Mononuclear cell (primary cell): ENCODE results near the gene SUSD1. TPM values are rescaled to one million over a fixed set of nuclear protein-coding genes. Genes with fewer than 3 reads are reported as not detected.

ENCODE experiments used
- H3K27me3 ChIP-seq: 2 replicates; pipeline ENCODE4 v1.6.0; 2011; ENCODE audit warnings: low read length, control low read depth; ENCODE audit not compliant: insufficient read depth
- H3K4me1 ChIP-seq: 2 replicates; pipeline ENCODE4 v1.5.1; 2011; ENCODE audit warnings: mild to moderate bottlenecking, low read length, control low read depth; ENCODE audit not compliant: insufficient read depth
- H3K4me3 ChIP-seq: 2 replicates; pipeline ENCODE4 v1.5.1; 2011; ENCODE audit warnings: mild to moderate bottlenecking, low read length, moderate library complexity
- H3K9me3 ChIP-seq: 2 replicates; pipeline ENCODE4 v1.5.1; 2011; ENCODE audit warnings: low read depth, mild to moderate bottlenecking, control low read depth, low read length
- total RNA-seq: library from RNA; depleted of rRNA; stranded (reverse); fragments of >200 nt; gene quantifications from one replicate; pipeline ENCODE4 v1.2.3, GENCODE V29; 2012

Gene SUSD1
- total RNA-seq, 1 donor: 28.5 TPM

DNA sequence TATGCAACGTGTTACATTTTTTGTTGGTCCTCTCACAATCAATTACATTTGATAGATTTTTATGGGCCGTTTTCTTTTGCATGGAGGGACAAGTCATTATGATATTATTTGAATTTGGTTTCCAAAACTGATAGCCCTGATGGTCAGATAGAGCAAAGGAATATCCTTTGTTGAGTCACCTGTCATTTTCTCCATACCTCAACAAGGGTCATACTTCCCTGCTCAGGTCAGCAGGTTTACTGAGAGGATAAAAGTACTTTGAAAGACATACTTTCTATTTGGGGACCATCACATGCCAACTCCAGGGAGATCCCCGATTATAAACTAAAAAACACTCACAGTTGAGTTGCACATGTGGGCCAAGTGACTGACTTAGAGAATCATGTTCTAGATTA is 132.9 kb downstream of the SUSD1 start:
- no peak overlapping the region for H3K4me3 ChIP-seq

DNA sequence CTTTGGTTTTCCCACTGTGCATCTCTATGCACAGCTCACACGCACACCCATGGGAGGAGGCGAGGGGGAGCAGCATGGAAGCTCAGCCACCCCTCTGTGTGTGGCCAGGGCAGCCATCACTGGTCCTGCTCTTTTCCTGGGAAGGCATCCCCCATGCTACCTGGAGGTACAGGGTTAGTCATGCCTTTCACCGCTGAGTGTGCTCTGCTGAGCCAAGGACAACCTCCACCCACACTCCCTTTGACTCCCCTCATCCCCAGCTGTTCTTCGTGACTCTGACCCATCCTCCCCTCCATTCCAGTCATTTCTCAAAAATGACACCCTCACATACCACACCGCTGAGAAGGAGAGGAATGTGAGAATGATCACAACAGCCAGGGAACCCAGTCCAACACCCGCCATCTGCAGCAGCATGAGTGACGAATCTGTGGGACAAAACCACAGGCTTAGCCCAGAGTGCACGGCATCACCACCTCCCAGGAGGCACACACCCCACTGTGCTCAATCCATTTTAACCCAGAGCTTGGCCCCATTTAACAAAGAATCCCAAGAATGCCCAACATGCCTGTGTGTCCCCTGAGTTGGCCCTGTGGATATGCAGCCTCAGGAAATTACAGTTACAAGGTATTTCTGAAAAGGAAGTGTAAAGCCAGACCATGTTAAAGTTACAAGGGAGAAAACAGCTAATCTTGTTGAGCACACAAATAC is 133.4 kb downstream of the SUSD1 start:
- Histone ChIP-seq H3K4me1 (peaks cover 29% of the 10 kb centered on the region), H3K27me3 (no peaks in the 10 kb centered on the region), H3K4me3 (no peak overlapping the region), H3K9me3 (no peaks in the 10 kb centered on the region)

More for the DNA sequence above, 132.9 kb downstream of the SUSD1 start:
- Histone ChIP-seq H3K4me1 (peaks cover 31% of the 10 kb centered on the region), H3K9me3 (no peaks in the 10 kb centered on the region), H3K27me3 (no peaks in the 10 kb centered on the region)

DNA sequence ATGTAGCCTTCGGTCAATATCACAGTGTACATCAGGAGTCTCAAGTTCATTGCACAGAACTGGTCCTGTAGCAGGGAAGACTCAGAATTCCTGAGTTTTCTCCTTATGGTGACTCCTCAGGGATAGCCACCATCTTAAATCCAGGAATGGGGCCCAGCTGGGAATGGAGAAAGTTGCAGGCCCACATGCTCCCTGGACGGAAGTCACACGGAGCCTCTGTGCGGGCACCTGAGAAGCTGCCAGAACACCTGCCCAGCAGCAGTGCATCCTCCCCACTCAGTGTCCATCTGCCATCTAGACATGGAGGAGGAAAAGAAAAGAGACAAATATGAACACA is 133.9 kb downstream of the SUSD1 start:
- H3K9me3 ChIP-seq: no peaks in the 10 kb centered on the region
- H3K4me1 ChIP-seq: peaks cover 35% of the 10 kb centered on the region
- no peaks in the 10 kb centered on the region for H3K27me3 ChIP-seq
- no peak overlapping the region for H3K4me3 ChIP-seq

DNA sequence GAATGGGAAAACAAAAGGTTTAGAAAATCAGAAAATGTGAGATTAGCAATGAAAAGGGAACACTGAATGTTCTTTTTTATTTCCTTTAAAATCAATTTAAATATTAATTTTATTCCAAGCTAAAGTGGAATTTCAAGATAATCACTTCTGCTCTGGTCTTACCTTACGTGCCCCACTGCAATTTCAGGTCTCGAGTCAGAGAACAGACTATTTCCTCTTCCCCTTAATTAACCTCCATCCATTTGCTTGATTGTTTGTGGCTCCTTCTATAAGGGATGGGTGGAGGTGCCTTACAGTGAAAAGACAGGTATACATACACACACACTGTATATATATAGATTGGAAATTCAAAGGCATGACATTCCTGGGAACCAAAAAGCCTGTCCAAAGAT is 137.1 kb downstream of the SUSD1 start:
- H3K4me1 ChIP-seq: peaks cover 62% of the 10 kb centered on the region
- no peaks in the 10 kb centered on the region for H3K9me3 ChIP-seq
- no peak overlapping the region for H3K4me3 ChIP-seq
- H3K27me3 ChIP-seq: no peaks in the 10 kb centered on the region

DNA sequence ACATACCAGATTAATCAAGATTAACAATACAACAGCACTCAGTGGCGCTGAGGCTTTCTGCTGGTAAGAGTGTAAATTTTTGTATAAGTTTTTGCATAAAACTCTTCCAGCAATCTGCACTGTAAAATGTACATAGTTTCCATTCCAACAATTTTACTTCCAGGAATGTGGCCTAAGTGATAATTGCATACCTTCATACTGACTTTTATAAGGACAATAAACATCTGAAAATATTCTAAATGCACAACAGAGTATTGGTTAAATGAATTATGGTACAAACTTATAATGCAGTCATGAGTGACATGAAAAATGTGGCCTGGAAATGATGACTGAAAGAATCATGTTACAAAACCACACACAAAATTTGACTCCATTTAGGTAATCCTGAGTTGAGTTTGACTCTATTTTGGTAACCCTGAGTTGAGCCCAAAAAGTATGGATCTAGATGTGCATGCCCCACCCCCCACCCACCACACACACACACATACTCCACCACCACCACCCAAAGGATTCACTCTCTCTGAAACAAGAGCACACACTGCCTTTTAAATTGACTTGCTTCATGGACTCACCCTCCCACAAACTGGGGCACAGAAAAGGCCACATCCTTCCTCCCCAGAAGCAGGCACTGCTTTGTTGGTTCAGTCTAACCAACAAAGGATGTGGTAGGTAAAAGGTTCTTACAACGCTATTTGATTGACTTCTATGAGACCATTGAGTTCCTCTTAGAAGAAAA is 137.6 kb downstream of the SUSD1 start:
- no peak overlapping the region for H3K4me3 ChIP-seq
- H3K4me1 ChIP-seq: peaks cover 62% of the 10 kb centered on the region
- no peaks in the 10 kb centered on the region for H3K27me3 ChIP-seq

DNA sequence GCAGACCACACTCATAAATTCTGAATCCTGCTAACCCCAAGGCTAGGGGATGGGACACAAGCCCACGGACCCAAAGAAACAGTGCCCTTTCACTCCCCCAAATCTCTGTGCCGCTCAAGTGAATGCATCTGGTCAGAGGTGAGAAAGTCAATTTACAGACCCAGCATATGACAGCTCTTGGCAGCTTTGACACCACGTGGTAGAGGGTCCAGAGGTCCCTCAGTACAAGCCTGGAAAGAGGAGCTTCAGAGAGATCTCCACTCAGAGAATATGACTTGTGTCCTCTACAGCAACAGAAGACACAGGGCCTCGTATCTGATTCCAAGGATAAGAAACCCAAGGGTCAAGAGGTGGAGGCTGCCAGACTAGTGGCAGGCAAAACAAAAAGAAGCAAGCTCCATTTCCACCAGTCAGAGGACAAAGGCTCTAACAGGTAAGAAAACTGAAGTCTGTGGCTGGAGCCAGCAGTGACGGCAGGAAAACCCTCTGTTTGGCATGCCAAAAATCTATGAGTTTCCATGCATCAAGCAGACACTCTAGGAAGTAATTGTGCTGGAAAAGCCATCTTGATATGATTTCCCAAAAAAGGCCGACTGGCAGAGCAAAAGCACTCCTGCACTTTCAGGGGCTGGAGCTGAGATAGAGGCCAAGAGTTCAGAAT is 139.8 kb downstream of the SUSD1 start:
- no peaks in the 10 kb centered on the region for H3K27me3 ChIP-seq
- H3K9me3 ChIP-seq: no peaks in the 10 kb centered on the region
- peaks cover 77% of the 10 kb centered on the region for H3K4me1 ChIP-seq
- H3K4me3 ChIP-seq: no peak overlapping the region

More for the DNA sequence above, 137.6 kb downstream of the SUSD1 start:
- H3K9me3 ChIP-seq: no peaks in the 10 kb centered on the region

DNA sequence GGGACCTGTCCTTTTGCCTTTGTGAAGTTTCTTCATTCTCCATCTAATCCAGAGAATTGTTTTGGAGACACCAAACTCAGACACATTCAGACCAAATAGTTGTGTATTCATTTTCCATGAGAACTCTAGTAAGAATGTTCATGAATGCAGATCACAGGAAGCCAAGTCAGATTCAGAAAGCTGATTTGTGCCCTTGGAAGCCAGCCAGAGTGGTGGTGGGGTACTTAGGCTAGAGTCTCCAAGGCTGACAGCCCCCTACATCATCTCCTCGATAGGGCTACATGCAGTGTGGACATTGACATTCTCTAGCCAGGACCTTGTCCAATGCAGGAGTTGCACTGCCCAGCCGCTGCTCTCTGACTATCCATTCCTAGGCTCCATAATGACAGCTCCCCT is 140.9 kb downstream of the SUSD1 start:
- H3K9me3 ChIP-seq: no peaks in the 10 kb centered on the region
- peaks cover 73% of the 10 kb centered on the region for H3K4me1 ChIP-seq
- no peak overlapping the region for H3K4me3 ChIP-seq
- H3K27me3 ChIP-seq: no peaks in the 10 kb centered on the region

DNA sequence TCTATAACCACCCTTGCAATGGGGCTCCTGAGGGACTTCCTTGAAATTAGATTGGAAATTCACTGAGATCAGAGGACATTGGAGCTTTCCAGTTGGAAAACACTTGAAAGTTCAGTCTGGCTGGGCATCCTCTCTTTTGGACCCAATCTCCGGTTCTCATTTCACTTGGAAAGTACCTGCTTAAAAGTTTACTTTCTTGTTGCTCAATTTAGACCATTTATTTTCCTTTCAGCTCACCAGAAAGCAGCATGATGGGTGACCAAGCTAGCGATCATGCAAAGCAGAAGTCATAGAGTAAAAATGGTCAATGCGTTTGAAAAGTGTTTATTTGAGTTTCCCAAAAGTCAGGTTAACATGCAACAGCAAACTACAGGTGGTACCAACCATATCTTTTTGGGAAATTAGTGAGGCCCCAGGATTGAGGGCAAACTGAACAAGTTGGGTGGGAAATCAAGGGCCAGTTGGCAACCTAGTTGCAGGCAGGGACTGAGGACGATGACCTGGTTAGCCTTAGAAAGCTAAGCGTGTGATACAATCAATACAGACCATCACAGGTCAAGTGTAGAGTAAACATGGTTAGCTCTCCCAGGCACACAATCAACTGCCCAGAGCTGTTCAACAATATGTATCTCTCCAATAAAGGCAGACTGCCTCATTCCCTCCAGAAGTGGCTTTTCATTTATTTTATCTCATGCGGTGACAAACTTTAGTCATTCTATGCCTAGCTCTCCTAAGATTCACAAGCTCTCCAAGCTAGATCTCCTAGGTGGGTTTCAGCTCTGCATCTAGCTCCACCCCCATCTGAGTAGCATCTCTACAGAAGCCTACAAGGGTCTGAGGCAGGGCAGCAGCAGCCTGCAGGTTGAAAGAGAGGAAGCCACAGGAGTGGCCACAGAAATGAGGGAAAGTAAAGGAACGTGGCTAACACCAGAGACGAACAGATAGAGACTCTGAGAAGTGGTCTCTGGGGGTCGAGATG is 141.6 kb downstream of the SUSD1 start:
- Histone ChIP-seq H3K4me1 (peaks cover 74% of the 10 kb centered on the region), H3K27me3 (no peaks in the 10 kb centered on the region), H3K4me3 (no peak overlapping the region), H3K9me3 (no peaks in the 10 kb centered on the region)

DNA sequence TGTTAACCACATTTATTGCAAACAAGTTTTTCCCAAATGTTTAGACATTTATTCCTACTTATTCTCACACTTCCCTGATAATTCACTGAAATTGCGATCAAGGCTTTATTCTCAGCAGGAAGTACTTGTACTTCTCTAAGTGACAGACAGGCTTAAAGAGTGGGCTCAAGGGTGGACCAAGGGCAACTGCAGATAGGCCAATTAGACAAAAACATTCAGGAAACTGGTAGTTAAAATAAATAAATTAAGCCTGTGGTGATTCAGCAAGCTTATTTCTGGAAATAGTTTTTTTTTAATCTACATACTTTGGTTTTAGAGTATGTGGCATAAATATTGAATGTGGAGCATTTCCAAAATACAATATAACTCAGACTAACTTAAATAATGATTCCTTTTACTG is 142.4 kb downstream of the SUSD1 start:
- Histone ChIP-seq H3K9me3 (no peaks in the 10 kb centered on the region), H3K4me1 (peaks cover 71% of the 10 kb centered on the region), H3K27me3 (no peaks in the 10 kb centered on the region), H3K4me3 (no peak overlapping the region)

DNA sequence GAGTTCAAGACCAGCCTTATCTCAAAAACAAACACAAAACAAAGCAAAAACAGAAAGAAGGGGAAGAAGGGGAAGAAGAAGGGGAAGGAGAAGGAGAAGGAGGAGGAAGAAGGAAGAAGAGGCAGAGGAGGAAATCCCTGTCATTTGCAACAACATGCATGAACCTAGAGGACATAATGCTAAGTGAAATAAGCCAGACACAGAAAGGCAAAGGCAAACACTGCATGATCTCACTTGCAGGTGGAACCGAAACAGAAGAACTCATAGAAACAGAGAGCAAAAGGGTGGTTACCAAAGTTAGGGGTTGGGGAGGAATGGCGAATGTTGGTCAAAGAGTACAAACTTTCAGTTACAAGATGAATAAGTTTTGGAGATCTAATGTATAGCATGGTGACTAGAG is 143.1 kb downstream of the SUSD1 start:
- Histone ChIP-seq H3K4me1 (peaks cover 64% of the 10 kb centered on the region), H3K9me3 (no peaks in the 10 kb centered on the region), H3K4me3 (no peak overlapping the region), H3K27me3 (no peaks in the 10 kb centered on the region)

DNA sequence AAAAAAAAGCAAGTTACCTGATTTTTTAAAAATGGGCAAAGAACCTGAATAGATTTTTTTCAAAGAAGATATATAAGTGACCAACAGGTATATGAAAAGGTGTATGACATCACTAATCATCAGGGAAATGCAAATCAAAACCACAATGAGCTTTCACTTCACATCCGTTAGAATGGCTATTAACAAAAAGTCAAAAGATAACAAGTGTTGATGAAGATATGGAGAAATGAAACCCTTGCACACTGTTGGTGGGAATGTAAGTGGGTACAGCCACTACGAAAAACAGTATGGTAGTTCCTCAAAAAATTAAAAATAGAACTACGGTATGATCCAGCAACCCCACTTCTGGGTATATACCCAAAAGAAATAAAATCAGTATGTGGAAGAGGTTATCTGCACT is 143.7 kb downstream of the SUSD1 start:
- Histone ChIP-seq H3K4me3 (no peak overlapping the region), H3K4me1 (peaks cover 60% of the 10 kb centered on the region), H3K9me3 (no peaks in the 10 kb centered on the region), H3K27me3 (no peaks in the 10 kb centered on the region)

DNA sequence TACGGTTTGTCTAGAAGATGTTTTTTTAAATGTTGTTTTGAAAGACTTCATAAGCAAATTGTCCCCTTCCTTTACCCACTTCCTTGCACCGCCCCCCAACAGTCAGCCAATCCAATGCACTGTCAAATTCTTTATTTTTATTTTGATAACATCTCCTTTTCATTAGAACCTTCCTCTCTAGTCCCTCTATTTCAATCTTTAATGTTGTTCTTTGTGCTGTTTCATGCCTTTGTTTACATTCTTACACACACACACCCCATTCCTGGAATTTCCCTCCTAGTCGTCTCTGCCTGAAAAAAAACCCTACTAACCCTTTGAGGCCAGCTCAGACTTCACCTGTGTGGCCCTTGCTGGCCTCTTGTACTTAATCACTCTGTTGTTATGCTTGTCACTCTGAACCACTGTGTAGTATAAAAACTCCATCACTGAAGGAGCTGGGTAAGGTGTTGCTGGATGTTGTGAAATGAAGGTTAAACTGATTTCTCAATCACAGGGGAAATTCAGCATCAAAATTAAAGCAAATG is 145.1 kb downstream of the SUSD1 start:
- H3K9me3 ChIP-seq: no peaks in the 10 kb centered on the region
- no peak overlapping the region for H3K4me3 ChIP-seq
- H3K4me1 ChIP-seq: peaks cover 47% of the 10 kb centered on the region
- H3K27me3 ChIP-seq: no peaks in the 10 kb centered on the region

DNA sequence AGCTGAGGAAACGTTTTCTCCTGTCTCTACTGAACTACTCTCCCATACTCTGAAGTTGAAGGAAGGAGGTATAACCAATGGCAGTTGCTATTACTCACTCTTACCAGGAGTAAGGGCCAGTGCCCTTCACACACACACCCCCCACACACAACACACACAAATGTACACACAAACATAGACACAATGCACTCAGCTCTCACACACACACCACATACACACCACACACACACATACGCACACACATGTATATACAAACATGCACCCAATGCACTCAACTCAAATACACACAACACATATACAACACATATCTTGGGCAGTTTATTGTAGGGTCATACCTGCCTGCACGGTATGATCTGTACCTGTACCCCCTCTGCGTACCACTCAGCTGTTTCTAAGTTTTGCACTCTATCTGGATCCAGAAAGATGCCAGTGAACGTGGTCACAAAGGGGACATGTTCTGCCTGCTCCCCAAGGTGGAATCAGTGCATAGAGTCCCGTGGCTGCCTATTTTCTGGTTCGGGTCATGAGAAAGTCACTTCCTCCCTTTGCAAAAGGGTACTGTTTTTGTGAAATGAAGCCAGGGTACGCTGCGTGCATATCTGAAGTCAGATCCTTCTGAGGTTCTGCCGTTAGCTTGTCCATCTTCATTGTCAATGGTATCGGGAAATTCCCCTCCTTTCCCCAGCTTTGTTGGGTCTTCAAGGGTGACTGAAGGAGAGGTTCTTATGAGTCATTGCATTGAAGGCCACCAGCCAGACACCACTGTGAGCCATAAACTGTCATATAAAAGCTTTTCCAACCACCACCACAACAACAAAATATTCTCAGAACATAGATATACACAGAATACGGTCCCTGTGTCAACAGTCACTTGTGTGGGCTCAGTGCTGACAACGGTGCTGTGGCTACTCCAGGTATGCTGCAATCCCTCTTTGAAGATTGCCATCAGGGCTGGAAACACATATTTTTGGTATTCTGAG is 146.6 kb downstream of the SUSD1 start:
- Histone ChIP-seq H3K4me3 (no peak overlapping the region), H3K27me3 (no peaks in the 10 kb centered on the region), H3K4me1 (peaks cover 33% of the 10 kb centered on the region)

DNA sequence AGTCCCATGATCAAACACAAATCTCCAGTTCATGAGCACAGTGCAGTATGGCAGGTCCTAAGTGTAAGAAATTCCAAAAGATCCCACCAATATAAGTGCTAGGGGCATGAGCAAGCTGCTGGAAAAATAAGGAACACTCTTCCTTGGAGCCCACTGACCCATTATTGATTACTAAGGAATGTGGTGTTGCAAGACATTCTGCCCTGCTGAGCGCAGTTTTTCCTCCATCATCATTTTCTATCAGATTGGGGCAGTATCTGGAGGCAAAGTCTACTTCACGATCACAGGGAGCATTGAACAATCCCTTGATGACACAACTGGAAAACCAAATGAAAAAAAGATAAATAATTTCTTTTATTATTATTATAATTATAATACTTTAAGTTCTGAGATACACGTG is 149.2 kb downstream of the SUSD1 start:
- no peaks in the 10 kb centered on the region for H3K27me3 ChIP-seq
- H3K4me3 ChIP-seq: no peak overlapping the region
- H3K9me3 ChIP-seq: no peaks in the 10 kb centered on the region
- H3K4me1 ChIP-seq: peaks cover 19% of the 10 kb centered on the region

More for the DNA sequence above, 146.6 kb downstream of the SUSD1 start:
- H3K9me3 ChIP-seq: no peaks in the 10 kb centered on the region
